Spleen (tissue), 11 donors: ENCODE results near the gene GLP1R. TPM values are rescaled to one million over a fixed set of nuclear protein-coding genes. Genes with fewer than 3 reads are reported as not detected.
A peak's percentile ranks its signal among the peaks of the same experiment; 100 is the strongest.

Source experiments
- DNase-seq: peaks from one replicate; pipeline ENCODE4 v3.0.0-alpha.2; 2020
- H3K27ac ChIP-seq, 8 donors: fragments of 200-600 bp; sonication (generic) in 7 of 8; 1 replicate in 4 of 8; 2 replicates in 4 of 8; pipeline versions ENCODE4 v1.5.0 to v1.8.0; 2016 to 2021; ENCODE audit warnings: inconsistent platforms in 4 of 8, mild to moderate bottlenecking in 4 of 8, moderate library complexity in 1 of 8
- H3K27me3 ChIP-seq, 7 donors: fragments of 200-600 bp; sonication (generic) in 6 of 7; replicated peaks in 1 of 7; 1 replicate in 4 of 7; 2 replicates in 3 of 7; pipeline versions ENCODE4 v1.5.0 to v1.8.0; 2016 to 2021; ENCODE audit warnings: inconsistent platforms in 3 of 7, mild to moderate bottlenecking in 1 of 7
- H3K36me3 ChIP-seq, 6 donors: fragments of 200-600 bp; sonication (generic) in 5 of 6; 1 replicate in 4 of 6; 2 replicates in 2 of 6; pipeline versions ENCODE4 v1.5.0 to v1.8.0; 2016 to 2021; ENCODE audit warnings: inconsistent platforms in 2 of 6
- H3K4me1 ChIP-seq, 6 donors: fragments of 200-600 bp; sonication (generic) in 5 of 6; 1 replicate in 3 of 6; 2 replicates in 3 of 6; pipeline versions ENCODE4 v1.5.0 to v1.8.0; 2016 to 2021; ENCODE audit warnings: inconsistent platforms in 3 of 6
- H3K4me3 ChIP-seq, 8 donors: fragments of 200-600 bp; sonication (generic) in 7 of 8; 1 replicate in 4 of 8; 2 replicates in 4 of 8; pipeline versions ENCODE4 v1.5.0 to v1.8.0; 2016 to 2021; ENCODE audit warnings: inconsistent platforms in 4 of 8, mild to moderate bottlenecking in 4 of 8, moderate library complexity in 2 of 8
- H3K9me3 ChIP-seq, 8 donors: fragments of 200-600 bp; sonication (generic) in 7 of 8; 1 replicate in 4 of 8; 2 replicates in 4 of 8; pipeline versions ENCODE4 v1.5.0 to v1.8.0; 2016 to 2021; ENCODE audit warnings: inconsistent platforms in 4 of 8
- POLR2A ChIP-seq, 3 donors: fragments of 450-650 bp; IDR thresholded peaks; one replicate each; pipeline ENCODE4 v1.5.1; 2017; ENCODE audit warnings: antibody characterized with exemption in 3 of 3, mild to moderate bottlenecking in 1 of 3
- POLR2AphosphoS5 ChIP-seq, 3 donors: sonication (generic); formaldehyde crosslinking; IDR thresholded peaks; one replicate each; pipeline ENCODE4 v1.5.1; 2017; ENCODE audit warnings: antibody characterized with exemption in 3 of 3
- WGBS, 5 donors: extraction: QIAGEN DNeasy Blood & Tissue Kit in 3 of 5; methylation state at CpG; one replicate each; pipeline versions ENCODE4 v1.1.5 to v1.1.7; 2013 to 2018; 5-methylcytosine and 5-hydroxymethylcytosine counted together
- intact Hi-C: fragments of 100-400 bp; cut with DNase I; formaldehyde crosslinking; loops from one replicate; pipeline ENCODE4 v1.15.0; 2023; ENCODE audit warnings: low total_unique reads
- polyA plus RNA-seq, 3 donors: library from polyadenylated mRNA; stranded (reverse); fragments of 200-250 nt; gene quantifications; one replicate each; pipeline ENCODE4 v1.2.1, GENCODE V29; 2013
- total RNA-seq, 7 donors: library from RNA; depleted of rRNA in 3 of 7; stranded (reverse); fragments of >200 nt in 3 of 7; fragmentation: NEBNext Ultra II Directional in 4 of 7; extraction: Animal tissue kit (Norgen Biotek cat#: 25700) in 4 of 7; gene quantifications; one replicate each; pipeline versions ENCODE4 v1.1.0 to v1.2.1, GENCODE V29; 2016 to 2021
- TF ChIP-seq, protein P1 (sequence below), 11 experiments: fragments of 200-600 bp in 7 of 11; fragments of 450-650 bp in 4 of 11; sonication (generic) in 4 of 11; IDR thresholded peaks in 8 of 11; conservative IDR thresholded peaks in 3 of 11; 1 replicate in 7 of 11; 2 replicates in 4 of 11; pipeline versions ENCODE4 v1.4.0 to v1.8.0; 2016 to 2021; ENCODE audit warnings: antibody characterized with exemption in 11 of 11, inconsistent platforms in 4 of 11, mild to moderate bottlenecking in 1 of 11
- donor health status: healthy with polysubstance abuse.
- donor health status: DM: no; HTN: no; CAD: no; lungs with moderate emphysema.
- donor health status: DM: no; HTN: no; CAD: no.
- donor health status: Bipolar disorder and iron deficiency.
- donor health status: healthy.
- donor health status: DM: no; HTN: no; CAD: no.
- donor health status: DM: yes; HTN: yes; CAD: no.

Gene GLP1R
- total and polyA plus RNA-seq, 10 donors: 0.11 TPM; not detected in 9

DNA sequence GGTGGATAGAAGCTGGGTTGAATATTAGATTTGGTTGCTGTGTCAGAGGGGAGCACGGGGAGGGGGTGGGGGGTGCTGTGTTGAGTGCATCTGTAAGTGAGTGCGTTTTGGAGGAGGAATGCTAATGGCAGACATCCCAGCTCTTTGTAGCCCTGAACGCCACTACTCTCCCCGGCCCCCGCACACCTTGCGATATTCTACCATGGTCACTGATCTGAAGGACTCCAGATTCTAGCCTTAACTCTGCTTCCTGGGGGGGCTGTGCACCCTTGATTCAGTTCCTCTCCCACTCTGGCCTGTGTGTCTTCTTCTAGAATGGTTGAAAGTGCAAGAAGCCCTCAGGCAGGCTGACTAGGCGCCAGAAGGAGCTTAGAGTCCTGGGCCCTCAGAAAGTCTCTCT lies 7.1 kb downstream of the GLP1R start:
- peaks cover 0 to 47% (median 0%) of the 10 kb centered on the region in 7 donors for H3K27me3 ChIP-seq
- no peaks in the 10 kb centered on the region for H3K9me3 ChIP-seq
- H3K4me1 ChIP-seq: peaks cover 0 to 4% (median 0%) of the 10 kb centered on the region in 6 donors
- no peaks in the 10 kb centered on the region for H3K36me3 ChIP-seq
- intact Hi-C loops: no loop called here
- 78 to 88% (median 85%) methylated on average over 7 of the region's 7 CpGs for WGBS, 5 donors
- H3K4me3 ChIP-seq: no peak overlapping the region
- peak; percentile 28 for DNase-seq
- no peak overlapping the region for H3K27ac ChIP-seq
- TF ChIP-seq, protein P1, sequence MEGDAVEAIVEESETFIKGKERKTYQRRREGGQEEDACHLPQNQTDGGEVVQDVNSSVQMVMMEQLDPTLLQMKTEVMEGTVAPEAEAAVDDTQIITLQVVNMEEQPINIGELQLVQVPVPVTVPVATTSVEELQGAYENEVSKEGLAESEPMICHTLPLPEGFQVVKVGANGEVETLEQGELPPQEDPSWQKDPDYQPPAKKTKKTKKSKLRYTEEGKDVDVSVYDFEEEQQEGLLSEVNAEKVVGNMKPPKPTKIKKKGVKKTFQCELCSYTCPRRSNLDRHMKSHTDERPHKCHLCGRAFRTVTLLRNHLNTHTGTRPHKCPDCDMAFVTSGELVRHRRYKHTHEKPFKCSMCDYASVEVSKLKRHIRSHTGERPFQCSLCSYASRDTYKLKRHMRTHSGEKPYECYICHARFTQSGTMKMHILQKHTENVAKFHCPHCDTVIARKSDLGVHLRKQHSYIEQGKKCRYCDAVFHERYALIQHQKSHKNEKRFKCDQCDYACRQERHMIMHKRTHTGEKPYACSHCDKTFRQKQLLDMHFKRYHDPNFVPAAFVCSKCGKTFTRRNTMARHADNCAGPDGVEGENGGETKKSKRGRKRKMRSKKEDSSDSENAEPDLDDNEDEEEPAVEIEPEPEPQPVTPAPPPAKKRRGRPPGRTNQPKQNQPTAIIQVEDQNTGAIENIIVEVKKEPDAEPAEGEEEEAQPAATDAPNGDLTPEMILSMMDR (IDR thresholded peaks at IDR 0.05 in 8 of 11, conservative IDR thresholded peaks at IDR 0.05 in 3 of 11): no peak
- TF ChIP-seq POLR2AphosphoS5 (IDR thresholded peaks at IDR 0.05): no peak
- no peak for TF ChIP-seq POLR2A (IDR thresholded peaks at IDR 0.05)

DNA sequence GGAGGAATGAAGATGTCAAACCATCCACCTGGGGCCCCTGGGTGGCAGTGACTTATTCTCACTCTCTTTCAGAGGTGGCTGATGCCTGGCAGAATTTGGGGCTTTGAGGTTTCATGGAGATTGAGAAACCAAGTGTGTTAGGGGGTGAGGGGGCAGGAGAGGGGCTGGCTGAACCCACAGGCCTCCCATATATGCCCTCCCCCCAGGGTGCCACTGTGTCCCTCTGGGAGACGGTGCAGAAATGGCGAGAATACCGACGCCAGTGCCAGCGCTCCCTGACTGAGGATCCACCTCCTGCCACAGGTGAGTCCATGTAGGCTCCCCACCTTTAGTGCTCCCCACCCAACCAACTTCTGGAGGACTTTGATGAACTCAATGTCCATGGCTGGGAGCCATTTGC lies 7.6 kb downstream of the GLP1R start:
- Histone ChIP-seq H3K4me1 (peaks cover 0 to 4% (median 0%) of the 10 kb centered on the region in 6 donors), H3K9me3 (no peaks in the 10 kb centered on the region), H3K4me3 (no peak overlapping the region), H3K27me3 (peaks cover 0 to 52% (median 0%) of the 10 kb centered on the region in 7 donors), H3K27ac (no peak overlapping the region), H3K36me3 (no peaks in the 10 kb centered on the region)
- peak; percentile 48 for DNase-seq
- intact Hi-C loops: no loop called here
- TF ChIP-seq POLR2AphosphoS5 (IDR thresholded peaks at IDR 0.05) (no peak), POLR2A (IDR thresholded peaks at IDR 0.05) (no peak)
- TF ChIP-seq, protein P1 (IDR thresholded peaks at IDR 0.05 in 8 of 11, conservative IDR thresholded peaks at IDR 0.05 in 3 of 11): no peak
- 89 to 98% (median 95%) methylated on average over 5 of the region's 5 CpGs for WGBS, 5 donors

DNA sequence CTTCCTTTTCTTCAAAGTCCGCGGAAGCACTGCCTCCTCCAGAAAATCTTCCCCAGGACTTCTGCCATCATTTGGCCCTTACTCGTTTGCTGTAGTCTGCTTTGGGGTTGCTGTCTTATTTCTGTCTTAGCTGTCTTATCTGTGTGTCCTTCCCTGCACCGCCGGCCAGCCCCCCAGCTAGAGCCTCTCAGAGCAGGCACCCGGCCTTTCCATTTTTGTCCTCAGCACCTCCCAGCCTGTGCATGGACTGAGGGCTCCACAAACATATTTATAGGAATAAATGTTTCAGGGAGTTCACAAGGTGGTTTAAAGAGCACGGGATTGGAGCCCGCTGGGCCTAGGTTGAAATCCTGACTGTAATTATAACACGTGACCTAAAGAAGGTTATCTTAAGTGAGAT lies 8.1 kb downstream of the GLP1R start:
- TF ChIP-seq POLR2AphosphoS5 (IDR thresholded peaks at IDR 0.05) (no peak), POLR2A (IDR thresholded peaks at IDR 0.05) (no peak)
- TF ChIP-seq, protein P1 (IDR thresholded peaks at IDR 0.05 in 8 of 11, conservative IDR thresholded peaks at IDR 0.05 in 3 of 11): no peak
- intact Hi-C loops: no loop called here
- no peaks in the 10 kb centered on the region for H3K36me3 ChIP-seq
- H3K27me3 ChIP-seq: peaks cover 0 to 56% (median 0%) of the 10 kb centered on the region in 7 donors
- DNase-seq: peak; percentile 39
- no peaks in the 10 kb centered on the region for H3K9me3 ChIP-seq
- WGBS, 5 donors: 79 to 89% (median 81%) methylated on average over 9 of the region's 9 CpGs
- no peak overlapping the region for H3K27ac ChIP-seq
- no peak overlapping the region for H3K4me3 ChIP-seq
- H3K4me1 ChIP-seq: peaks cover 0 to under 1% (median 0%) of the 10 kb centered on the region in 6 donors

DNA sequence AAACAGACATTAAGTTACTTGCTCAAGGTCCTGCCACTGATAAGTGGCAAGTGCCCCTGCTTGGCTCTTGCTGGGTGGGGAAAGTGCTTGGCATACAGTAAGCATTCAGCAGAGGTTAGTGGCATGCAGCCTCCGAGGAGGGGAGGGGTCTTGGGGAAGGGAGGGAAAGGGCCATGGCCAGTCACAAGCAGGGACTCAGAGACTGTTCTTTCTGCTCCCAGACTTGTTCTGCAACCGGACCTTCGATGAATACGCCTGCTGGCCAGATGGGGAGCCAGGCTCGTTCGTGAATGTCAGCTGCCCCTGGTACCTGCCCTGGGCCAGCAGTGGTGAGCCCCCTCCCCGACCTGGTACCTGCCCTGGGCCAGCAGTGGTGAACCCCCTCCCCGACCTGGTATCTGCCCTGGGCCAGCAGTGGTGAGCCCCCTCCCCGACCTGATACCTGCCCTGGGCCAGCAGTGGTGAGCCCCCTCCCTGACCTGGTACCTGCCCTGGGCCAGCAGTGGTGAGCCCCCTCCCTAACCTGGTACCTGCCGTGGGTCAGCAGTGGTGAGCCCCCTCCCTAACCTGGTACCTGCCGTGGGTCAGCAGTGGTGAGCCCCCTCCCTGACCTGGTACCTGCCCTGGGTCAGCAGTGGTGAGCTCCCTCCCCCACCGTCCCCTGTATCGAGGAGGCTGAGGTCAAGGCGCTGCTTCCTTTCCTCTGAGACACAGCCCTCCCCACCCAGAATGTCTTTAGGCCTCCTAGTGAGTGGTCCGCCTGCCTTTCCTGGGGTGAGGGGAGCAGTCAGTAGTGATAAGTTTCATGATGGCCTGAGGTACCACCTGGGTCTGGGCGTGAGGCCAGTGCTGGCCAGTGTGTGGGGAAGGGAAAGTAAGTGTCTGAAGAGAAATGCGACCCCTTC lies 8.9 kb downstream of the GLP1R start:
- Histone ChIP-seq H3K4me1 (no peaks in the 10 kb centered on the region), H3K36me3 (no peaks in the 10 kb centered on the region), H3K27ac (no peak overlapping the region), H3K9me3 (no peaks in the 10 kb centered on the region), H3K27me3 (peaks cover 0 to 57% (median 0%) of the 10 kb centered on the region in 7 donors), H3K4me3 (no peak overlapping the region)
- peak; percentile 63 for DNase-seq
- WGBS, 5 donors: 61 to 72% (median 70%) methylated on average over 14 to 17 of the region's 17 CpGs
- intact Hi-C loops: no loop called here
- TF ChIP-seq POLR2AphosphoS5 (IDR thresholded peaks at IDR 0.05): no peak
- no peak for TF ChIP-seq POLR2A (IDR thresholded peaks at IDR 0.05)
- TF ChIP-seq, protein P1 (IDR thresholded peaks at IDR 0.05 in 8 of 11, conservative IDR thresholded peaks at IDR 0.05 in 3 of 11): no peak
